ENCODE measurements around the gene TBCK. TPM values are rescaled to one million over a fixed set of nuclear protein-coding genes. Genes with fewer than 3 reads are reported as not detected.
A peak's percentile ranks its signal among the peaks of the same experiment; 100 is the strongest.
"Not testable (repeated sequence)": the region's sequence is repeated elsewhere in the genome, so short reads cannot be mapped to it uniquely, and the experiment has no call there.

Gene TBCK
- total RNA-seq, 1 experiment from 2014 or later: 25.5 TPM

- ChIA-PET CTCF (interaction anchor here (0.6 kb wide), 1 partner anchor 14 kb away, joined by 3 read pairs; no protein-coding TSS in a partner anchor), POLR2A (ENCODE audit: low non-redundant PET) (no interaction called here)
- H3K4me3 ChIP-seq (ENCODE audit: low read depth, low read length, poor library complexity, severe bottlenecking): no peak overlapping the region
- H3K27me3 ChIP-seq (replicated peaks; ENCODE audit: insufficient read depth, low read depth, low read length, poor library complexity): no peaks in the 10 kb centered on the region
- no peaks in the 10 kb centered on the region for H3K9me3 ChIP-seq (ENCODE audit: low read depth, low read length, poor library complexity, severe bottlenecking)
- no TSS peak for BruUV-seq (replicated peaks)
- no peak overlapping the region for H3K27ac ChIP-seq (ENCODE audit: low read depth, low read length, poor library complexity, severe bottlenecking)
- TF ChIP-seq CTCF (conservative IDR thresholded peaks at IDR 0.05; ENCODE audit: low read depth, low read length) (peak; percentile 70), EZH2 (IDR thresholded peaks at IDR 0.05; ENCODE audit: borderline replicate concordance, low read depth, low read length, poor library complexity, severe bottlenecking) (no peak)
- peak; percentile 68 for DNase-seq (ENCODE audit: low spot score)
- no peaks in the 10 kb centered on the region for H3K36me3 ChIP-seq (ENCODE audit: insufficient read depth, low read length, poor library complexity, severe bottlenecking)
- intact Hi-C loops (cut with micrococcal nuclease; ENCODE audit: unreplicated experiment): no loop called here
- H3K4me1 ChIP-seq (ENCODE audit: insufficient read depth, low read length, poor library complexity, severe bottlenecking): no peaks in the 10 kb centered on the region
These were observed 77.1 kb downstream of the TBCK start for GRCh38 chr4:106238820-106239420.

GRCh38 chr4:106231931-106232330 lies 84.1 kb downstream of the TBCK start:
- ChIA-PET CTCF (no interaction called here), POLR2A (ENCODE audit: low non-redundant PET) (no interaction called here)
- Histone ChIP-seq H3K36me3 (ENCODE audit: insufficient read depth, low read length, poor library complexity, severe bottlenecking) (peaks cover 20% of the 10 kb centered on the region), H3K27ac (ENCODE audit: low read depth, low read length, poor library complexity, severe bottlenecking) (no peak overlapping the region), H3K27me3 (replicated peaks; ENCODE audit: insufficient read depth, low read depth, low read length, poor library complexity) (no peaks in the 10 kb centered on the region), H3K9me3 (ENCODE audit: low read depth, low read length, poor library complexity, severe bottlenecking) (no peaks in the 10 kb centered on the region), H3K4me1 (ENCODE audit: insufficient read depth, low read length, poor library complexity, severe bottlenecking) (no peaks in the 10 kb centered on the region), H3K4me3 (ENCODE audit: low read depth, low read length, poor library complexity, severe bottlenecking) (no peak overlapping the region)
- TF ChIP-seq CTCF (conservative IDR thresholded peaks at IDR 0.05; ENCODE audit: low read depth, low read length) (no peak), EZH2 (IDR thresholded peaks at IDR 0.05; ENCODE audit: borderline replicate concordance, low read depth, low read length, poor library complexity, severe bottlenecking) (no peak)
- no peak for DNase-seq (ENCODE audit: low spot score)
- no TSS peak for BruUV-seq (replicated peaks)
- intact Hi-C loops (cut with micrococcal nuclease; ENCODE audit: unreplicated experiment): no loop called here

- ChIA-PET CTCF (no interaction called here), POLR2A (ENCODE audit: low non-redundant PET) (no interaction called here)
- Histone ChIP-seq H3K9me3 (ENCODE audit: low read depth, low read length, poor library complexity, severe bottlenecking) (no peaks in the 10 kb centered on the region), H3K36me3 (ENCODE audit: insufficient read depth, low read length, poor library complexity, severe bottlenecking) (no peaks in the 10 kb centered on the region), H3K27me3 (replicated peaks; ENCODE audit: insufficient read depth, low read depth, low read length, poor library complexity) (no peaks in the 10 kb centered on the region), H3K4me1 (ENCODE audit: insufficient read depth, low read length, poor library complexity, severe bottlenecking) (no peaks in the 10 kb centered on the region), H3K27ac (ENCODE audit: low read depth, low read length, poor library complexity, severe bottlenecking) (no peak overlapping the region), H3K4me3 (ENCODE audit: low read depth, low read length, poor library complexity, severe bottlenecking) (no peak overlapping the region)
- no TSS peak for BruUV-seq (replicated peaks)
- TF ChIP-seq EZH2 (IDR thresholded peaks at IDR 0.05; ENCODE audit: borderline replicate concordance, low read depth, low read length, poor library complexity, severe bottlenecking) (no peak), CTCF (conservative IDR thresholded peaks at IDR 0.05; ENCODE audit: low read depth, low read length) (no peak)
- intact Hi-C loops (cut with micrococcal nuclease; ENCODE audit: unreplicated experiment): no loop called here
- DNase-seq (ENCODE audit: low spot score): no peak
These were observed 93.5 kb downstream of the TBCK start for GRCh38 chr4:106222548-106222947.

- BruUV-seq (replicated peaks); H3K27ac ChIP-seq (ENCODE audit: low read depth, low read length, poor library complexity, severe bottlenecking); H3K27me3 ChIP-seq (replicated peaks; ENCODE audit: insufficient read depth, low read depth, low read length, poor library complexity); H3K9me3 ChIP-seq (ENCODE audit: low read depth, low read length, poor library complexity, severe bottlenecking); H3K36me3 ChIP-seq (ENCODE audit: insufficient read depth, low read length, poor library complexity, severe bottlenecking); intact Hi-C loops (cut with micrococcal nuclease; ENCODE audit: unreplicated experiment); H3K4me1 ChIP-seq (ENCODE audit: insufficient read depth, low read length, poor library complexity, severe bottlenecking); H3K4me3 ChIP-seq (ENCODE audit: low read depth, low read length, poor library complexity, severe bottlenecking); CTCF ChIA-PET; DNase-seq (ENCODE audit: low spot score); POLR2A ChIA-PET (ENCODE audit: low non-redundant PET): not testable (repeated sequence)
These were observed 102.7 kb downstream of the TBCK start for GRCh38 chr4:106213291-106213690.

Data from A673 (cell line).